NCI-H146 (cell line): ENCODE data around the gene SCPEP1.
"Not testable (repeated sequence)": the region's sequence is repeated elsewhere in the genome, so short reads cannot be mapped to it uniquely, and the experiment has no call there.

Source experiments
- DNase-seq: peaks from one replicate; lab custom pipeline; 2025; lab: John Stamatoyannopoulos, UW

The SCPEP1 gene

GRCh38 chr17:56977673-56978395 lies at the start of gene SCPEP1:
SCPEP1 (plus strand) TSS chr17:56978131; CDS start chr17:56978160, 29 bp downstream.
- DNase-seq, result peak; percentile 90

GRCh38 chr17:56928586-56928985 lies 49.3 kb upstream of the SCPEP1 start:
- DNase-seq, result no peak

- no peak for DNase-seq
Observed at GRCh38 chr17:56929362-56929969, 48.5 kb upstream of the SCPEP1 start.

GRCh38 chr17:56930739-56931337 lies 47.1 kb upstream of the SCPEP1 start:
- DNase-seq, result no peak

GRCh38 chr17:56933151-56933745 lies 44.7 kb upstream of the SCPEP1 start:
- DNase-seq, result no peak

GRCh38 chr17:56933868-56934267 lies 44.1 kb upstream of the SCPEP1 start:
- no peak for DNase-seq

- DNase-seq, result no peak
Observed at GRCh38 chr17:56934280-56934679, 43.7 kb upstream of the SCPEP1 start.

- DNase-seq, result no peak
Observed at GRCh38 chr17:56935461-56935860, 42.5 kb upstream of the SCPEP1 start.

- DNase-seq, result no peak
Observed at GRCh38 chr17:56936697-56937322, 41.1 kb upstream of the SCPEP1 start.

GRCh38 chr17:56937687-56938086 lies 40.2 kb upstream of the SCPEP1 start:
- DNase-seq, result no peak

- DNase-seq, result not testable (repeated sequence)
Observed at GRCh38 chr17:56938206-56938605, 39.7 kb upstream of the SCPEP1 start.

GRCh38 chr17:56939869-56940484 lies 38.0 kb upstream of the SCPEP1 start:
- peak; percentile 31 for DNase-seq

GRCh38 chr17:56943505-56944125 lies 34.3 kb upstream of the SCPEP1 start:
- no peak for DNase-seq

GRCh38 chr17:56945938-56946505 lies 31.9 kb upstream of the SCPEP1 start:
- no peak for DNase-seq

- no peak for DNase-seq
Observed at GRCh38 chr17:56947741-56948140, 30.2 kb upstream of the SCPEP1 start.

- DNase-seq, result no peak
Observed at GRCh38 chr17:56948491-56948890, 29.4 kb upstream of the SCPEP1 start.

- no peak for DNase-seq
Observed at GRCh38 chr17:56949595-56949994, 28.3 kb upstream of the SCPEP1 start.

- DNase-seq, result no peak
Observed at GRCh38 chr17:56956992-56957391, 20.9 kb upstream of the SCPEP1 start.

GRCh38 chr17:56960596-56961538 lies 17.1 kb upstream of the SCPEP1 start, which contains the start of gene COIL:
COIL (minus strand) TSS chr17:56961050; CDS start chr17:56961019, 31 bp downstream.
- DNase-seq, result peak; percentile 93

GRCh38 chr17:56965241-56965640 lies 12.7 kb upstream of the SCPEP1 start:
- not testable (repeated sequence) for DNase-seq
